HG03378 (cell line): ENCODE measurements around the gene RPS6KA1.

Experiments
- ATAC-seq: cut with Tn5 transposase; IDR thresholded peaks from one replicate; pipeline ENCODE4 v1.9.1; 2021; ENCODE audit warnings: mild to moderate bottlenecking, moderate library complexity; ENCODE audit not compliant: unreplicated experiment

The RPS6KA1 gene

DNA sequence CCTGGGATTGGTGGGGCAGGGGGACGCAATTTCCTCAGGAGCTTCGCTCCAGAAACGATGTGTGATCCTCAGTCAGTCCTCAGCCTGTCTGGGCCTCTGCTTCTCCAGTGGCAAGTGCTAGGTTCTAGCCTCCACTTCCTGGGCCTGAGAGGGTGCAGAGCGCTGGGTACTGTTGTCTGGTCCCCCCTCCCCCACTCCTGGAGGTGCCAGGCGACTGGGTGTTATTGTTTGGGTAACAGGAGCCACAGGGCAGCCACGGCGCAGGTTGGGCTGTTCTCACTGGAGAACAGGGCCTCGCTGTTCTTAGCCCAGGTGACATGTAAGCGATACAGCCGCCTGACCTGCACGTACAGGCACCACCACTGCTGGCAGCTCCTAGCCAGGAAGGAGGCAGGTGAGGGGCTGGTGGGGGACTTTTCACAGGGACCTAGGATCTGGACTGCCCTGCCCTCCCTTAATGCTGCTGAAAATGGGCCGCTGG lies 2.1 kb downstream of the RPS6KA1 start:
- no peak for ATAC-seq

- no peak for ATAC-seq
Measured at GRCh38 chr1:26533951-26534509, 4.5 kb downstream of the RPS6KA1 start.

DNA sequence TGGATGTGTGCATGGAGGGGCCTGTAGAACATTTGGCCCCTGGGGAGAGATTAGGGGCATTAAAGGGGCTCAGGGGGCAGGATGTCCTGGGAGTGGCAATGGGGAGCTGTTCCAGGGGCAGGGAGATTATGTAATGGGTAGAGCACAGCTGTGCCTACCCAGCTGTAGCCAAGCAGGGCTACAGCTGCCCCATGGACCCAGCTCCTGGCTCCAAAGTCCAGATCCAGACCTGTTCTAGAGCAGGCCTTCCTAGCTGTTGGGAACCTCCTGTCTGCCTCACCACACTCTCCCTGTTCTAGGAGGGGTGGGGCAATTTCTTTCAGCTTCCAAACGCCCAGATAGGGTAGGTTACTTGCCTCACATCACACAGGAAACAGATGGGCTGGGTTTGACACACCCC lies 5.6 kb downstream of the RPS6KA1 start:
- ATAC-seq = no peak

- ATAC-seq = no peak
Measured at GRCh38 chr1:26536081-26536480, 6.5 kb downstream of the RPS6KA1 start.

DNA sequence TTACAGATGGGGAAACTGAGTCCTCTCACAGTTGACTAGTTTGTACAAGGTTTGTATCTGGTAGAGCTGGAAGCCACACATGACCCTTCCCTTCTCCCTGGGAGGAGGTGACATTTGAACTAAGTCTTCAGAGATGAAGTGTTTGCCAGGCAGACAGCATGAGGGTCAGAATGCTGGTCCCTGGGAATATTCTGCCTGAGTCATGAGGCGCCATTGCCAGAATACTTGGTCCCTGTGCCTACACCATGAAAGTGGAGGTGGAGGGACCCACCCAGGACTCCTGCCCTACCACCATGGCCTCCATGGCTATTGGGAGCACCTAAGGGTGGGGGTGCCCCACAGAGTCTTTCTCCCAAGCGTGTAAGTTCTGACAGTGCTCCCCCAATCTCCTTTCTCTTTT lies 7.0 kb downstream of the RPS6KA1 start:
- ATAC-seq = no peak

- ATAC-seq = no peak
Measured at GRCh38 chr1:26537951-26538352, 8.4 kb downstream of the RPS6KA1 start.

GRCh38 chr1:26538480-26539412 lies 9.2 kb downstream of the RPS6KA1 start:
- no peak for ATAC-seq

DNA sequence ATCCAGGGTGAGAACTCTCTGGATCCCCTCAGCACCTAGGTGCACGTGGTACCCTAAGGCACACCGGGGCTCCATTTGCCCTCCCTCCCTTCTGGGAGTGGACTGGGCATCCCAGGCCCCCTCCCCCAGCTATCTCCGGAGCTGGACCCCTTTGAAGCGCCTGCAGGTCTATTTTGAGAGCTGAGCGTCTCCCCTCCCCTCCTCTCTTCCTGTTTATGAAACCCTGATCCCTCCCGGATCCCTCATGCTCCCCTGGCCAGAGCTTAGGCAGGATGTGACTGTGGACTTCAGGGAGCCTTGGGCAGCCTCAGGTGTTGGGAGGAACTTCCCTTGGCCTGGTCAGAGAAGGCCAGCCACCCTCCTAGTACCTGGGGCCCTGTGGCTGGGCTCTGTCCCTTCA lies 10.2 kb downstream of the RPS6KA1 start:
- ATAC-seq = no peak

DNA sequence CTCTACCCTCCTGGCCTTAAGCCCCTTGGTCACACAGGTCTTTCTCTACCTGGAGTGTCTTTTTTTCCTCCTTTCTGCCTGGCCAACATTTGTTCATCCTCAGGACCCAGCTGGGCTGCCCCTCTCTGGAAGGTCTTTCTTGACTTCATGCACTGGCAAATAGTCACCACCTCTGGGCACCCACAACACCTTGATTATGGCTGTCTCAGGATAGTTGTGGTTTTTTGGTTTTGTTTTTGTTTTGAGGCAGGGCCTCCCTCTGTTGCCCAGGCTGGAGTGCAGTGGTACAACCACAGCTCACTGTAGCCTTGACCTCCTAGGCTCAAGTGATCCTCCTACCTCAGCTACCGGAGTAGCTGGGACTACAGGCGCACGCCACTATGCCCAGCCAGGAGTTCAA lies 10.8 kb downstream of the RPS6KA1 start:
- ATAC-seq = no peak

GRCh38 chr1:26541431-26541815 lies 11.9 kb downstream of the RPS6KA1 start:
- ATAC-seq = no peak

- ATAC-seq = peak; percentile 38
Measured at GRCh38 chr1:26541816-26542711, 12.5 kb downstream of the RPS6KA1 start.

GRCh38 chr1:26542771-26543451 lies 13.3 kb downstream of the RPS6KA1 start:
- ATAC-seq = no peak

DNA sequence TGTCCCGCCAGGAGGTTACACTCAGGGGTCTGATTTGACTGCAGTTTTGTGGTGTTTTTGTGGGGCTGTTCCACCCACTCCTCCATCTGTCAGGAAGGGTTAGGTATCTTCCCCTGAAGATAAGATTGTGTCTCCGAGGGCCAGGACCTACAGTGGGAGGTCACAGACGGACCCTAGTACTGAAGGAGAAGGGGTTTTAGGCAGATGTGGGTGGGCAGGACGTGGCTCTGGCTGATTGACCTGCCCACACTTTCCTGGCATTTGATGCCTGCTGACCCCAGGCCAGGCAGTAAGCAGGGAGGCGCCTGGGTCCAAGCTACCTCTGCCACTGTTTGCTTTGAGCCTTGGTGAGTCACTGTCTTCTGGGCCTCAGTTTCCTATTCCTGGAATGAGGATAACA lies 13.9 kb downstream of the RPS6KA1 start:
- no peak for ATAC-seq

- no peak for ATAC-seq
Measured at GRCh38 chr1:26544126-26544525, 14.6 kb downstream of the RPS6KA1 start.

- no peak for ATAC-seq
Measured at GRCh38 chr1:26545969-26546323, 16.4 kb downstream of the RPS6KA1 start.

DNA sequence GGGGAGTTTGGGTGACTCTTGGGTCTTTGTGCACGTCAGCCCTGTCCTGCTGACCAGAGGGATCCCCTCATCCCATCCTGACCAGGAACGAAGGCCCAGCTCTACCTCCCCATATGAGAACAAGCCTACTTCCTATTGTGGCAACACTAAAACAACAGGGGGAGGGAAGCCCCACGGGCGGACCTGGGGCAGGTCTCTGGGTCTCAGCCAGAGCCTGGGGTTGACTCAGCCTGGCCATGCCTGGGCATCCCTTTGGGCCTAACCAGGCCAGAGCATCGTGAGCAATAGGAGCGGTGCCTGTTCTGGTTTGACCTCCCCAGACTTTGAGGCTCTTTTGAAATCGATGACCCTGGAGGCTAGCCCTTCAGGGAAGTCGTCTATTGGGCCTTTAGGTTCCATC lies 16.8 kb downstream of the RPS6KA1 start:
- no peak for ATAC-seq

- no peak for ATAC-seq
Measured at GRCh38 chr1:26546819-26547218, 17.3 kb downstream of the RPS6KA1 start.

- ATAC-seq = no peak
Measured at GRCh38 chr1:26548841-26549240, 19.3 kb downstream of the RPS6KA1 start.

DNA sequence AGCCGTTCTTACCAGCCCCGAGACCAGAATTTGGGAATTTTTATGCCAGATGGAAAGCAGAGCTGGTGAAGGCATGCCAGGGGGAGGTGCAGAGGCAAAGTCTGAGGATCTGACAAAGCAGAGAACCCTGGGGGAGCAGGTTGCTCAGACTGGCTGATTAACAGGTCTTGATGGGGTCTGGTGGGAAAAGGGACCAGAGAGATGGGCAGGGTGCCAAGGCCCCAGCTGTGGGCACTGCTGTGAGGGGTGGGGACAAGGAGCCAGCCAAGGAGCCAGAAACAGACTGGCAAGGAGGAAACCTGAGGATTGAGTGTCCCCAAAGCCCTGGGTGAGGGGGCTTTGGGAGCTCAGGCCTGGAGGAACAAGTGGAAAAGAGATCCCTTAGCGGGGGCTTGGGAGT lies 21.4 kb downstream of the RPS6KA1 start:
- ATAC-seq = no peak

GRCh38 chr1:26552720-26553119 lies 23.2 kb downstream of the RPS6KA1 start:
- no peak for ATAC-seq
